ENCODE measurements around the gene FBL.
"Not testable (repeated sequence)": the region's sequence is repeated elsewhere in the genome, so short reads cannot be mapped to it uniquely, and the experiment has no call there.

The FBL gene

DNA sequence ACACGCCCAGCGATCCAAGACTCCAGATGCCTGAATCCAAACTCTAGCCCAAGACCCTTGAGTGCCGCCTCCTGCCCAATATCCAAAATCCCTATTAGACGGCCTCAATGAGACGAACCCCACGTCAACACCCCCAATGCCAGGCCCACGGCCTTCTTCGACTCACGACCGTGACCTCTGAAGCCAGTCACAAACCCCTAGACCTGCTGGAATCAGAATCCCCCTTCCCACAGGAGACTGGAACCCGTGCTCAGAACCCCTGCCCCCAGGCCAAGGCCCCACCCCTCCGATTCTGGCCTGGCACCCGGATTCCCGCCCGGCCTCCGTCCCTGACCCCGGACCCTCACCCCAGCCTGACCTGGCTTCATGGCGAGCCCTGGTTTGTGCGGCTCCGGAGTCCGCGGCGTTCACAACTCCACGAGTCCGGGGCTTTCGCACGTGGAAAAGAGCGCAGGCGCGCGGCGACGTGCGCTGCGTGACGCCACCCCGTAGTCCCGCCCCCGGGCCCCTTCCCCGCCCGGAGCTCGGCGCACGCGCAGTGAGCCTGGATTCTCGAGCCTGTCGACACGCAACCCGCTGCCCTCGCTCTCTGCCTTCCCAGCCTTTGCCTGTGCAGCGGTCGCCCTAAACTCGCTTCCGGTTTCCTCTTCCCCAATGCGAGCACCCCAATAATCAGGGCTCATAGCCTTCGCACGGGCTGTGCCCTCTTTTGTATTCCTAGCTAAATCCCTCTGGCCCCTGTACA is at the start of gene FBL:
TSS of gene FBL (minus strand) at position 447 of the 745 bp plus-strand sequence. CDS start at position 368, 79 bp downstream.
- peak; percentile 93 for DNase-seq (ENCODE audit: low read depth)
- TF ChIP-seq, protein P1, sequence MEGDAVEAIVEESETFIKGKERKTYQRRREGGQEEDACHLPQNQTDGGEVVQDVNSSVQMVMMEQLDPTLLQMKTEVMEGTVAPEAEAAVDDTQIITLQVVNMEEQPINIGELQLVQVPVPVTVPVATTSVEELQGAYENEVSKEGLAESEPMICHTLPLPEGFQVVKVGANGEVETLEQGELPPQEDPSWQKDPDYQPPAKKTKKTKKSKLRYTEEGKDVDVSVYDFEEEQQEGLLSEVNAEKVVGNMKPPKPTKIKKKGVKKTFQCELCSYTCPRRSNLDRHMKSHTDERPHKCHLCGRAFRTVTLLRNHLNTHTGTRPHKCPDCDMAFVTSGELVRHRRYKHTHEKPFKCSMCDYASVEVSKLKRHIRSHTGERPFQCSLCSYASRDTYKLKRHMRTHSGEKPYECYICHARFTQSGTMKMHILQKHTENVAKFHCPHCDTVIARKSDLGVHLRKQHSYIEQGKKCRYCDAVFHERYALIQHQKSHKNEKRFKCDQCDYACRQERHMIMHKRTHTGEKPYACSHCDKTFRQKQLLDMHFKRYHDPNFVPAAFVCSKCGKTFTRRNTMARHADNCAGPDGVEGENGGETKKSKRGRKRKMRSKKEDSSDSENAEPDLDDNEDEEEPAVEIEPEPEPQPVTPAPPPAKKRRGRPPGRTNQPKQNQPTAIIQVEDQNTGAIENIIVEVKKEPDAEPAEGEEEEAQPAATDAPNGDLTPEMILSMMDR (IDR thresholded peaks at IDR 0.05; ENCODE audit: low read length, missing control alignments): no peak
- peak within 1 kb of the TSS; percentile 93 for H3K4me3 ChIP-seq (replicated peaks; ENCODE audit: low read depth, low read length)

DNA sequence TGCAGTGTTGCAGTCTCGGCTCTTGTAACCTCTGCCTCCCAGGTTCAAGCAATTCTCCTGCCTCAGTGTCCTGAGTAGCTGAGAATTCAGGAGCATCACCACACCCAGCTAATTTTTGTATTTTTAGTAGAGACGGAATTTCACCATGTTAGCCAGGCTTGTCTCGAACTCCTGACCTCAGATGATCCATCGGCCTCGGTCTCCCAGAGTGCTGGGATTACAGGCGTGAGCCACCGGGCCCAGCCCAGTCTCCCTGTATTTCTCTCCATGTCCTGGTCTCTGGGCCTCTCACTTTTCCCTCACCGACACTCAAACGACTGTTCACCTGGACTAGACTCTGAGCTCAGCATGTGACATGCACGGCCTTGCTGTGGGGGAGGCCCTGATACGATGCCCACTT is 48.9 kb upstream of the FBL start:
- not testable (repeated sequence) for DNase-seq (ENCODE audit: low read depth); H3K4me3 ChIP-seq (replicated peaks; ENCODE audit: low read depth, low read length)

DNA sequence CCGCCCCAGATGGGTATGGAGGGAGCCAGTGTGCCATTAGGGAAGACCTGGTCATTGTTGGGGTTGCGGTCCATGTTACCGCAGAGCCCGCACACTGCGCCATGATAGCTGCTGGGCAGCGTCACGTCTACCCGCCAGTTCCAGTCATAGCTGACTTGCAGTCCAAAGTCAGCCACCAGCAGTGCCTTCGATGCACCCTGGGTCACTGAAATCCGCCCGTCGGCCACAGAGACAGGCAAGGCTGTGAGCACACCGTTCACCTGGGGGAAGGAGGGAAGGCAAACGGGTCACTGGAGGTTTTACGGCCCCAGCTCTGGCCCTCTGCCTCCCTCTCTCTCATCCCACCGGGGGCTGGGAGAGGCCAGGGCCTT is 48.0 kb upstream of the FBL start:
- not testable (repeated sequence) for H3K4me3 ChIP-seq (replicated peaks; ENCODE audit: low read depth, low read length); DNase-seq (ENCODE audit: low read depth)

DNA sequence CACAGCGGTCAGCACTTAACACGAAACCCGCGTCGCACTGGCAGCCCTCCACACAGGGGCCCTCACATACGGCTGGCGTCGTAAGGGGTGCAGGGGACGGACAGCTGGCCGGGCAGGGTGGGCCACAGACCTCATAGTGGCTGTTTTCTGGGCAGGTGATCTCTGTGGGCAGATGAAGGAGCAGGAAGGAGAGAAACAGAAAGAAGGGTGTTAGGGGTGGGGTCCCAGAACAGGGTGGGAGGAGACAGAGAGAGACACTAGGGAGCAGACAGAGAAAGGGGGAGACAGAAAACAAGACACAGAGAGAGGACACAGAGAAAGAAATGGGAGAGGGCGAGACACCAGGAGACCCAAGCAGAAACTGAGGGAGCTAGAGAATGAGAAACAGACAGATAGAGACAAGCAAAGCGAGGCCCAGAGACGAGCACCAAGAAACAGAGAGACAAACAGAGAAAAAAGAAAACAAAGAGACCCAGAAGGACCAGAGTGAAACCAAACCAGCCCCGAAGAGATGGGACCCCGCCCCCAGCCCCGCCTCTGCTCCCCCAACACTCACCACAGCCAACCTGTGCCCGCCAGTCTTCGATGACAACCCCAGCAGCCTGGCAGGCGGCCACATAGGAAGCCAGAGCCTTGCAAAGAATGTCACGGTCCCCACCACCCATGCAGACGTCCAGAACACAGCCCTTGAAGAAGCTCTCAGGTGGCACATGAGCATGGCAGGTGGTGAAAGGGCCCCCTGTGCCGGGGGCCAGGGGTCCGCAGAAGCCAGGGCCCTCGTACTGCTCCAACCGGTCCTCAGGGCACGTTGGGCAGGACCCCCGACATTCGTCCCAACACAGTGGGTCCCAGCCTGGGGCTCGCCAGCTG is 47.4 kb upstream of the FBL start:
- DNase-seq (ENCODE audit: low read depth); H3K4me3 ChIP-seq (replicated peaks; ENCODE audit: low read depth, low read length): not testable (repeated sequence)

DNA sequence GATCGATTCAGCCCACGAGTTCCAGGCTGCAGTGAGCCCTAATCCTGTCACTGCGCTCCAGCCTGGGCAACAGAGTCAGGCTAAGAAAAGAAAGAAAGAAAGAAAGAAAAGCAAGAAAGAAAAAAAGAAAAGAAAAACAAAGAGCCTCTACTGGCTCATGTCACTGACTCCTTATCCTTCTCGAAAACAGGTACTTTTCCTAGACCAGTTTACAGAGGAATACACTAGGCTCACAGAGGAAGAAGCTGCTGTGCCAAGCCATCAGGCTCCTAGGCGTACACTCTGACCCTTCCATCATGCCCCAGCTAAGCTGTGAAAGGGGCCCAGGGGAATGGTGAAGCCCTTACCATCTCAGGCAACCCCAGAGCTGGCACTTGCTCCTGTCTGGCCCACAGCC is 46.3 kb upstream of the FBL start:
- DNase-seq (ENCODE audit: low read depth); H3K4me3 ChIP-seq (replicated peaks; ENCODE audit: low read depth, low read length): not testable (repeated sequence)

DNA sequence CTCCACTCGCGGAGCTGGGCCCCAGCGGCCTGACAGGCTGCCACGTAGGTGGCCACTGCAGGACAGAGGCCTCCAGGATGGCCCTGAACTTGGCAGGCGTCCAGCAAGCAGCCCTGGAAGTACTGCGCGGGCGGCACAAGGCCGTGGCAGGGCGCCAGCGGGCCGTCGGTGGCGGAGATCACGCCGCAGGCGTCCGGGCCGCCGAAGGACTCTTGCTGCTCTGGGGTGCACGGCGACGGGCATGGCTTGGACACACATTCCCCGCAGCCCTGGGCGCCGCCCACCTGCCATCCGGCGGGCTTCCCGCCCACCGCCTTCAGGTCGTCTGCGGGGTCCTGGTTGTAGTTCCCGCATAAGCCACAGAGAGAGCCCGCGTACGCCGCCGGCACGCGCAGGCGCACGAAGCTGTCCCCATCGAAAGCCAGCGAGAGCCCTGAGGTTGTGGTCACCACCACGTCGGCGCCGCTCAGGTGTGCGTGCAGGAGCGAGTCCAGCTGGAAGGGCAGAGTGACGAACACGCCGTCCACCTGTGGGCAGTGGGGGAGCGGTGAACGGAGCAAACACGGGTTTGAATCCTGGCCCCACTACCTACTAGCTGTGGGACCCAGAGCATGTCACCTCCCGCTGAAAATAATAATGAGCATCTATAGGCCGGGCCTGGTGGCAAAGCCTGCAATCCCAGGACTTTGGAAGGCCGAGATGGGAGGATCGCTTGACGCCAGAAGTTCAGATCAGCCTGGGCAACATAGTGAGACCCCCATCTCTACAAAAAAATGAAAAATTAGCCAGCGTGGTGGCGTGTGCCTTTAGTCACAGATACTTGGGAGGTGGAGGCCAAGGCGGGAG is 45.7 kb upstream of the FBL start:
- H3K4me3 ChIP-seq (replicated peaks; ENCODE audit: low read depth, low read length); DNase-seq (ENCODE audit: low read depth): not testable (repeated sequence)

DNA sequence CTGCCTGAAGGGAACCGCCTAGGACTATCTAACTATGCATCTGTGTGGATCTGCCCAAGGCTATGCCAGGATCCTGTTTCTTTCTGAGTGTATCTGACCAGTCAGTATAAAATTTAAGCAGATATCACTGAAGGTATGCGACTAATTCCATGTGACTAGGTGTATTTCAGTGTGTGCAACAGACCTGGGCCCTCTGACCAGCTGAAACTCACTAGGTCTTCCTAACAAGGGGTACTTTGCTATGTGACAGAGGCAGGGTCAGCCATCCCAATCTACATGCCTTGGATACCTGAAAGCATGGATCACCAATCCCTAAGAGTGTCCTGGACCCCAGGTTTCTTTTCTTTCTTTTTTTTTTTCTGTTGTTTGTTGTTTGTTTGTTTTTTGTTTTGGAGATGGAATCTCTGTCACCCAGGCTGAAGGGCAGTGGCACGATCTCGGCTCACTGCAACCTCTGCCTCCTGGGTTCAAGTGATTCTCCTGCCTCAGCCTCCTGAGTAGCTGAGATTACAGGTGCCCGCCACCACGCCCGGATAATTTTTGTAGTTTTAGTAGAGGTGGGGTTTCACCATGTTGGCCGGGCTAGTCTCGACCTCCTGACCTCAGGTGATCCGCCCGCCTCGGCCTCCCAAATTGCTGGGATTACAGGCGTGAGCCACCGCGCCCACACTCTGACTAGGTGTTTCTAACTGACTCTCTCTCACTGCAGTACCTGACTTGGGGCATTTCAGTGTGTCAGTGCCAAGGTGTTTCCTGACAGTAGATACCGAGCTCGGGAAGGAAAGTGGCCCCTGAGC is 44.8 kb upstream of the FBL start:
- no peak for DNase-seq (ENCODE audit: low read depth)
- TF ChIP-seq, protein P1 (IDR thresholded peaks at IDR 0.05; ENCODE audit: low read length, missing control alignments): no peak
- no peak overlapping the region for H3K4me3 ChIP-seq (replicated peaks; ENCODE audit: low read depth, low read length)

DNA sequence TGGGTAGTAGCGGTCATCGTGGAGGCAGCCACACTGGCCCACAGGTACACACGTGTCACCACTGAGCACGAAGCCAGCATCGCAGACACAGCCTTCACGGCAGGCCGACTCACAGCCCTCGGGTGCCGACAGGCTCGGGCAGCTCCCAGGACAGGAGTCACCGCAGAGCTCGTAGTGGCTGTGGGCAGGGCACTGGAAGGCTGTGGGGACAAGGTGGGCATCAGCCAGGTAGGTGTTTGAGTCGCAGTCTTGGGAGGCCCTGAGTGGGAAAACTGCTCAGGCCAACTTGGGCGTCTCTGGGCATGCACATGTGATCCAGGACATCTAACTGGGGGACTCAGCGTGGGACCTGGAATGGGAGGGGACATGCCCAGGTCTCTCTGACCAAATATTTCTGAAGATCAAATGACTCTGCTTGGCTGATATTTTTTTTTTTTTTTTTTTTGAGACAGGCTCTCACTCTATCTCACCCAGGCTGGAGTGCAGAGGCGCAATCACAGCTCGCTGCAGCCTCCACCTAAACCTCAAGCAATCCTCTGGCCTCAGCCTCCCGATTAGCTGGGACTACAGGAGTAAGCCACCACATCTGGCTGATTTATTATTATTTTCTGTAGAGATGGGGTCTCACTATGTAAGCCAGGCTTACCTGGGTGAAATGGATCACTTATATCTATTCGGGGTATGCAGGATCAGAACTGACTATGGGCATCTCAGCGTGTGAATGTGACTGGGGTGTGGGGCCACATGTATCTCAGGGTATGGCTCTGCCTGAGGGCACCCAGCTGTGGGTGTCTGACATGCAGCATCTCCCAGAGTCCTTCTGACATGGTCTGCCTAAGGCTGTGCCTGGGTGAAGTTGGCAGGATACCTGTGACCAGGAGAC is 43.9 kb upstream of the FBL start:
- H3K4me3 ChIP-seq (replicated peaks; ENCODE audit: low read depth, low read length); DNase-seq (ENCODE audit: low read depth): not testable (repeated sequence)

DNA sequence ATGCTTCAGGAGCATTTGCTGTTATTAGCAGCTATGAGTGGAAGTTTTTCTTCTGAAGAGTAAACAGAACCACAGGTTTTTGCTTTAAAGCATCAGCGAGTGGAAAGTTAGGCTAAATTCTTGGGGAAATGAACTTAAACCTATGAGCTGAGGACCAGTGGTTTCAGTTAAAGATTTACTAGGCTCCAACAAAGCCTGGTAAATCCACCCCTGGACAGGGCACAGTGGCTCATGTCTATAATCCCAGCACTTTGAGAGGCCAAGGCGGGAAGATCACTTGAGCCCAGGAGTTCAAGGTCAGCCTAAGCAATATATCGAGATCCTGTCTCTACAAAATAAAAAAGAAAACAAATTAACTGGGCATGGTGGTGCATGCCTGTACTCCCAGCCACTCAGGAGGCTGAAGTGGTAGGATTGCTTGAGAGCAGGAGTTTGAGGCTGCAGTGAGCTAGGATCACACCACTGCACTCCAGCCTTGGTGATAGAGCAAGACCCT is 41.3 kb upstream of the FBL start:
- H3K4me3 ChIP-seq (replicated peaks; ENCODE audit: low read depth, low read length); DNase-seq (ENCODE audit: low read depth): not testable (repeated sequence)

DNA sequence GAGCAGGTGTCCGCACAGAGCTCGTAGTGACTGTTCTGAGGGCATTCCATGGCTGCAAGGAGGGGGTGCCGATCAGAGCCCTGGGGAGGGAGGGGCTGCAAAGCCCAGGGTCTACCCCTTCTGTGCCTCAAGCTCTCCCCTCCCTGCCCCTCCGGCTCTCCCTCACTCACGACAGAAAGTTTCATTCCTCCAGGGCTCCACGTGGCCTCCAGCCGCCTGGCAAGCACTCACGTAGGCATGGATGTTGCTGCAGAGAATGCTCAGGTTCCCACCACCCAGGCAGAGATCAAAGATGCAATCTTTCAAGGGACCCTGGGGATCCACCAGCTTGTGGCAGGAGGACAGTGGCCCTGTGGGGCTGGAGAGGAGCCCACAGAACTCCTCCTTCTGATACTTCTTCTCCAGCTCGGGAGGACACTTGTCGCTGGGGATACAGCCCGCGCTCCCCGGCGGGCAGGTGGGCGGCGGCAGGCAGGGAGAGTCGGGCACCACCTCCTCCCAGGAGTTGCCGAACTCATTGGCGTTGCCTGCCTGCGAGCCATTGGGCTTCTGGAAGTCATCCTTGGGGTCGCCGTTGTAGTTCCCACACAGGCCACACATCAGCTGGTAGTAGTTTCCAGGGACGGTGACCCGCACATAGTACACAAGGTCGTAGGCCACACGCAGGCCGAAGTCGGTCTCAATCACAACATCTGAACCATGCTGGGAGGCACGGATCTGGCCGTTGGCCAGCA is 39.8 kb upstream of the FBL start:
- H3K4me3 ChIP-seq (replicated peaks; ENCODE audit: low read depth, low read length); DNase-seq (ENCODE audit: low read depth): not testable (repeated sequence)

DNA sequence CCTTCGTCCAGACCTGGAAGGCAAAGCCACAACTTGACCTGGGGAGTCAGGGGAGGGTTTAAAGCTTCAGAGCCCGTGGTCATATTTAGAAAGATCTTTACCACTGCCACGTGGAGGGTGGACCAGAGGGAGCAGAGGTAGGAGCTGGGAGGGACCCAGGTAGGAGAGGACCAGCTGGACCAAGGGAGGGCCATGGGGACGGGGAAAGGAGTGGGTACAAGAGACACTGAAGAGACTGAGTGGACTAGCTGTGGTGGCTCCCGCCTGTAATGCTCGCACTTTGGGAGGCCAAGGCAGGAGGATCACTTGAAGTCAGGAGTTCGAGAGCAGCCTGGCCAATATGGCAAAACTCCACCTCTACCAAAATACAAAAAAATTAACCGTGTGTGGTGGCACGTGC is 38.5 kb upstream of the FBL start:
- not testable (repeated sequence) for H3K4me3 ChIP-seq (replicated peaks; ENCODE audit: low read depth, low read length); DNase-seq (ENCODE audit: low read depth)

DNA sequence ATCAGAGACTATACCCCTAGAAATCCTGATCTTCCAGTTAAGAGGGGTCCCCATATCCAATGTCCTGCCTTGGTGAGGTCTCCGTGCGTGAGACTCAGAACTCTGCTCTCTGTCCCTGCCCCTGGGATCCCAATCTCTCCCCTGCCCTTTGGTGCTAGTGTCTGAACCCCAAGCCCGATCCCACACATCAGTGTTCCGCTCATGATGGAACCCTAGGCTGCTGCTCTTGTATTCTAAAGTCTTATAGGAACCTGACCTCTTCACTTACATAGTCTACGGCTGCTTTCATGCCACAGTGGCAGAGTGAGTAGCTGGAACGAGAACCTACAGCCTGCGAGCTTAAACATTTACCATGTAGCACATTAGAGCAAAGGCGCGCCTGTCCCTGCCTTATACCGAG is 36.5 kb upstream of the FBL start:
- H3K4me3 ChIP-seq (replicated peaks; ENCODE audit: low read depth, low read length); DNase-seq (ENCODE audit: low read depth): not testable (repeated sequence)

All from fibroblast of pulmonary artery (primary cell).